Testis (tissue), 3 donors: ENCODE results near the gene LILRB2. TPM values are rescaled to one million over a fixed set of nuclear protein-coding genes. Genes with fewer than 3 reads are reported as not detected.
"Not testable (repeated sequence)": the region's sequence is repeated elsewhere in the genome, so short reads cannot be mapped to it uniquely, and the experiment has no call there.

ENCODE experiments used
- DNase-seq: peaks from one replicate; pipeline ENCODE4 v3.0.0-alpha.2; 2019
- H3K27ac ChIP-seq, 2 donors: fragments of 200-600 bp; sonication (generic); one replicate each; pipeline ENCODE4 v1.5.1; 2019
- H3K27me3 ChIP-seq: fragments of 200-600 bp; sonication (generic); one replicate; pipeline ENCODE4 v1.5.1; 2019
- H3K36me3 ChIP-seq: fragments of 200-600 bp; sonication (generic); one replicate; pipeline ENCODE4 v1.5.1; 2017; ENCODE audit warnings: low read depth; ENCODE audit errors: missing control alignments
- H3K4me1 ChIP-seq: fragments of 200-600 bp; sonication (generic); one replicate; pipeline ENCODE4 v1.5.1; 2019
- H3K4me3 ChIP-seq, 2 donors: fragments of 200-600 bp; sonication (generic); one replicate each; pipeline ENCODE4 v1.5.1; 2017 to 2019
- H3K9me3 ChIP-seq: fragments of 200-600 bp; sonication (generic); one replicate; pipeline ENCODE4 v1.5.1; 2017
- CTCF ChIP-seq, 3 experiments: fragments of 450-650 bp in 2 of 3; fragments of 200-600 bp in 1 of 3; sonication (generic) in 1 of 3; IDR thresholded peaks; one replicate each; pipeline ENCODE4 v1.5.1; 2016 to 2019; ENCODE audit warnings: antibody characterized with exemption in 3 of 3, mild to moderate bottlenecking in 2 of 3, moderate library complexity in 1 of 3
- POLR2A ChIP-seq: fragments of 450-650 bp; IDR thresholded peaks from one replicate; pipeline ENCODE4 v1.6.1; 2017; ENCODE audit warnings: antibody characterized with exemption, mild to moderate bottlenecking, moderate library complexity
- WGBS, 2 donors: methylation state at CpG; one replicate each; pipeline ENCODE4 v1.1.5; 2018; 5-methylcytosine and 5-hydroxymethylcytosine counted together
- intact Hi-C: fragments of 100-400 bp; cut with DNase I; formaldehyde crosslinking; loops from one replicate; pipeline ENCODE4 v1.15.1; 2023; ENCODE audit warnings: low total_unique reads
- polyA plus RNA-seq: library from polyadenylated mRNA; stranded (reverse); fragments of 350-450 nt; fragmentation: Illumina TruSeq; extraction: RNeasy Lipid Tissue Mini Kit (QIAGEN cat#74804); gene quantifications from one replicate; pipeline ENCODE4 v1.2.3, GENCODE V29; 2014; ENCODE audit warnings: low read depth, low replicate concordance; ENCODE audit not compliant: insufficient read depth
- total RNA-seq, 2 donors: library from RNA; depleted of rRNA; stranded (reverse); fragments of >200 nt; gene quantifications; one replicate each; pipeline ENCODE4 v1.2.3, GENCODE V29; 2016

Gene LILRB2
- total and polyA plus RNA-seq, 3 donors from 2014 or later = 0.71 to 3.0 (median 0.99) TPM

DNA sequence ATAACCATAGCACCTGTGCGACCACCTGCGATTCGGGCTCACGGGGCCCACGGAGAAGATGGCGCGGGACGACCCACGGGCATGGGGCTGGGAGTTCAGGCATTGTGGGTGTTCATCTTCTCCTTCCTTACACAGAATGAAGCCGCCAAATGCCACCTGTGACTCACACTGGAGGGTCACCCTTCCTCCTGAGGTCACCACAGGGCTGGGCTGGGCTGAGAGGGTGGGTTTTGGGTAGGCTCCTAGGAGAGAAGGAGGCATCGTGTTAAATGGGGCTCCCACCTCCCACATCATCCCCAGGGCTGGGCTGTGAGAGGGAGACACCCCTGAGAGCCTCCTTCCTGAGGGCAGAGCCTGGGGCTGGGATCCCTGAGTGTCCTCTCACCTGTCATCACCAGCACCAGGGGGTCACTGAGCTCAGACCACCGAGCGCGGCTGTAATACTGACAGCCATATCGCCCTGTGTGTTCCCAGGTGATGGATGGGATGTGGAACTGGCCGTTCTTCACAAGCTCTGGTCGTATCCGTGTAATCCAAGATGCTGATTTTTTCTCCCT is 1.4 kb downstream of the LILRB2 start:
- DNase-seq = no peak
- Histone ChIP-seq H3K4me1 (no peaks in the 10 kb centered on the region), H3K27me3 (no peaks in the 10 kb centered on the region), H3K9me3 (no peaks in the 10 kb centered on the region), H3K4me3 (no peak overlapping the region), H3K36me3 (no peaks in the 10 kb centered on the region), H3K27ac (no peak overlapping the region)
- TF ChIP-seq POLR2A = no peak
- no peak for TF ChIP-seq CTCF (IDR thresholded peaks at IDR 0.05)
- intact Hi-C loops = no loop called here
- WGBS, 2 donors = 88 to 90% methylated on average over 14 to 18 of the region's 18 CpGs

- not testable (repeated sequence) for H3K27me3 ChIP-seq, H3K4me1 ChIP-seq, DNase-seq
These were observed 2.2 kb downstream of the LILRB2 start for GRCh38 chr19:54278571-54279195.

GRCh38 chr19:54278056-54278455 is 2.9 kb downstream of the LILRB2 start:
- WGBS, 2 donors = 79 to 96% methylated on average over 10 to 13 of the region's 13 CpGs
- intact Hi-C loops, H3K4me1 ChIP-seq: not testable (repeated sequence)

More at GRCh38 chr19:54278571-54279195, 2.2 kb downstream of the LILRB2 start:
- H3K27ac ChIP-seq, H3K36me3 ChIP-seq, intact Hi-C loops, H3K9me3 ChIP-seq, H3K4me3 ChIP-seq: not testable (repeated sequence)
- 68 to 80% methylated on average over 5 to 9 of the region's 15 CpGs for WGBS, 2 donors

DNA sequence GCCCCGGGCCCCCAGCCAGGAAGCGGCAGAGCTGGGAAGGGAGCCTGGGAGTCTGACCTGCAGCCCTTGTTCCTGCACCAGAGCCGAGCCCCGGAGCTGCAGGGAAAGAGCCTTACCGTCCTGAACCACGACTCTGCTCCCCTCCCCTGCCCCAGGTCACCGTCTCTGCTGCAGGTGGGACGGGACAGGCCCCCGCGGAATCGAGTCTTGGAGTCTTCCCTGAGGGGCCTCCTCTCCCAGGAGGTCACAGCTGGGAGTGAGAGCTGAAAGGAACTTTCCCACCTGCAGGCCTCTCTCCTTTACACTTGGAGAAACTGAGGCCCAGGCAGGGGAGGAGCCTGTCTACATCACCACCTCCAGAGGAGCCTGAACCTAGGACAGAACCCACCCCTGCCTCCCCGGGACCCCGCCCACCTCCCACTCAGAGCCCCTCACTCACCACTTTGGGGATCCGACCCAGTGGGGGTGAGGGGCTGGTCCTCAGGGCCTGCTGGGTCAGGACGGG is 3.7 kb downstream of the LILRB2 start:
- H3K4me1 ChIP-seq, intact Hi-C loops, H3K9me3 ChIP-seq, H3K4me3 ChIP-seq, H3K27me3 ChIP-seq, H3K36me3 ChIP-seq, H3K27ac ChIP-seq, DNase-seq: not testable (repeated sequence)
- WGBS, 2 donors = 69% methylated on average over 14 of the region's 15 CpGs; no CpG with 5 or more reads in 1 of the 2 donors

More at GRCh38 chr19:54278056-54278455, 2.9 kb downstream of the LILRB2 start:
- not testable (repeated sequence) for H3K27me3 ChIP-seq, DNase-seq, H3K4me3 ChIP-seq, H3K36me3 ChIP-seq, H3K27ac ChIP-seq, H3K9me3 ChIP-seq

GRCh38 chr19:54275951-54276350 is 5.0 kb downstream of the LILRB2 start:
- no peaks in the 10 kb centered on the region for H3K9me3 ChIP-seq
- no peaks in the 10 kb centered on the region for H3K36me3 ChIP-seq
- intact Hi-C loops = no loop called here
- no peaks in the 10 kb centered on the region for H3K27me3 ChIP-seq
- no peak overlapping the region for H3K27ac ChIP-seq
- 59 to 62% methylated on average over 4 to 6 of the region's 9 CpGs for WGBS, 2 donors
- TF ChIP-seq POLR2A (no peak), CTCF (IDR thresholded peaks at IDR 0.05) (no peak)
- no peaks in the 10 kb centered on the region for H3K4me1 ChIP-seq
- no peak overlapping the region for H3K4me3 ChIP-seq
- no peak for DNase-seq

DNA sequence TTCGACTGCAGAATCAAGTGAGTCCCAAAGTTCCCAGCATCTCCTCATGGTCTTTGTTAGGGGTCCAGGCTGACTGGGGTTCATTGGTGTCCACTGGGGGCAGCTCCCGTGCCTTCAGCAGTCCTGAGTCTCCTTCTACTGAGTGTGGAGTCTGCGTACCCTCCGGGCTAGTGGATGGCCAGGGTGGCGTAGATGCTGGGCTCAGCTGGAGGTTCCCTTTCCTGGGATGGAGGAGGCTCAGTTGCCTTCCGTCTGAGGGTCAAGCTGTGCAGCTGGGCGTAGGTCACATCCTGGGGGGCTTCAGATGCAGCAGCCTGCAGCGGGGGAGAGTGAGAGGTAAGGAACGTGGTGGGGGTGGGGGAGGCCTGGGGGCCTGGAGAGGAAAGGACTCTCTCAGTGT is 6.4 kb downstream of the LILRB2 start:
- WGBS, 2 donors = 73 to 81% methylated on average over 5 to 9 of the region's 9 CpGs
- H3K4me3 ChIP-seq, DNase-seq, H3K4me1 ChIP-seq, H3K36me3 ChIP-seq, H3K9me3 ChIP-seq, intact Hi-C loops, H3K27ac ChIP-seq, H3K27me3 ChIP-seq: not testable (repeated sequence)

DNA sequence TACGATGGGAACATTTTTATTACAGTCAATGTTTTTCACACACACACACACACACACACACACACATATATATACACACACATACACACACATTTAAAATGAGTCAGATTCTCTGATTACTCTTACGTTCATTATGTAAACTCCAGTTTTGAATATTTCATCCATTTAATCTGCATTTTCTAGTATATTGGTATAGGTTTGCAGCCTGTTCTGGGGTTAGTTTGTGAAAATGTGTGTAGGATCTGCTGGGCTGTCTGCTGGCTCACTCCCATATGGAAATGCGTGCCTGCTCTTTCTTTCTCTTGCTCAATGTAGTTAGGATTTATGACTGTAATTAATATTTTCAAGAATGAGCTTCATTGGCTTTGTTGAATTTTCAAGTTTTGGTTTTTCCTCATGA is 7.1 kb downstream of the LILRB2 start:
- H3K36me3 ChIP-seq = no peaks in the 10 kb centered on the region
- H3K9me3 ChIP-seq = no peaks in the 10 kb centered on the region
- H3K27me3 ChIP-seq = no peaks in the 10 kb centered on the region
- no peak overlapping the region for H3K4me3 ChIP-seq
- no peaks in the 10 kb centered on the region for H3K4me1 ChIP-seq
- WGBS, 2 donors = 69% methylated on average over 3 of the region's 3 CpGs
- no peak overlapping the region for H3K27ac ChIP-seq
- intact Hi-C loops = no loop called here
- TF ChIP-seq POLR2A (no peak), CTCF (IDR thresholded peaks at IDR 0.05) (no peak)
- no peak for DNase-seq

- intact Hi-C loops, H3K36me3 ChIP-seq, H3K4me1 ChIP-seq, DNase-seq, H3K4me3 ChIP-seq, H3K27me3 ChIP-seq, H3K9me3 ChIP-seq, H3K27ac ChIP-seq: not testable (repeated sequence)
- 72% methylated on average over 4 to 5 of the region's 5 CpGs for WGBS, 2 donors
These were observed 8.7 kb downstream of the LILRB2 start for GRCh38 chr19:54272181-54272580.

DNA sequence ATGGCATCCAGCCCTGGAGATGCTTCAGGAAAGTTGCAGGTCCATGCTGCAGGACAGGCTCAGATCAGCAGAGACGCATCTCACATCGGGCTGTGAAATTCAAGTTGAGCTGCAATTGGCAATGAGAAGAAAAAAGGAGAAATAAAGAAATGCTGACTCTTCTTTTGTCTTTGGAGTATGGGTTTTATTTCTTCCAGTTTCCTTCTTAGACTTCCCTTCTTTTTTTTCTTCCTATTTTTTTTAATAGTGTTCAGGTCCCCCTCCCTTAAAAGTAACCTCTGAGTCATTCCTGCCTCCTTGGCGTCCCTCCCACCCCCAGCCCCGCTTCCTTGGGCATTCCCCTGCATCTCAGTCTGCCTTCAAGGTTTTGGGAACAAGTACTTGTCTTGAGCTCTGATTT is 9.3 kb downstream of the LILRB2 start:
- H3K36me3 ChIP-seq, H3K4me3 ChIP-seq, DNase-seq, H3K27ac ChIP-seq, H3K27me3 ChIP-seq, H3K9me3 ChIP-seq, H3K4me1 ChIP-seq, intact Hi-C loops: not testable (repeated sequence)
- WGBS, 2 donors = 70 to 71% methylated on average over 4 of the region's 4 CpGs
